ENCODE results near the gene KANSL3. TPM values are rescaled to one million over a fixed set of nuclear protein-coding genes. Genes with fewer than 3 reads are reported as not detected.

KANSL3 gene
- polyA plus RNA-seq, 1 donor (not counting 4 experiments of a cell fraction or from before 2014, with no cell fraction given) = 11.4 TPM

DNA sequence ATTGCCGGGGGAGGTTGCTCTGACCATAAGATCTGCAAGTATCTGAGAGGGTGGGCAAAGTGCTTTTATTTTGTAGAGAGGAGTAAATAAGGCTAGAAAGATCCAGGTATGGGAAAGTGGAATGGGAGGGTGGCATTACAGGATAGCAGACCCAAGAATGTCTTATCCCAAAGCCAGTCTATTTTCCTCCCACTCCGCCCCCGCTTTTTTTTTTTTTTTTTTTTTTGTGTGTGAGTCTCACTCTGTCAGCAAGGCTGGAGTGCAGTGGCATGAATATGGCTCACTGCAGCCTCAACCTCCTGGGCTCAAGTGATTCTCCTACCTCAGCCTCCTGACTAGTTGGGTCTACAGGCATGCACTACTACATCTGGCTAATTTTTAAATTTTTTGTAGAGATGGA is 70.0 kb downstream of the KANSL3 start:
- dilution Hi-C loops (cut with MboI; ENCODE audit: extremely low pct_ligation_motif_present, low sequenced_read_pairs) = no loop called here
- H3K27ac ChIP-seq (ENCODE audit: control insufficient read depth, insufficient read depth, low read length) = no peak overlapping the region
- no peak for FAIRE-seq

DNA sequence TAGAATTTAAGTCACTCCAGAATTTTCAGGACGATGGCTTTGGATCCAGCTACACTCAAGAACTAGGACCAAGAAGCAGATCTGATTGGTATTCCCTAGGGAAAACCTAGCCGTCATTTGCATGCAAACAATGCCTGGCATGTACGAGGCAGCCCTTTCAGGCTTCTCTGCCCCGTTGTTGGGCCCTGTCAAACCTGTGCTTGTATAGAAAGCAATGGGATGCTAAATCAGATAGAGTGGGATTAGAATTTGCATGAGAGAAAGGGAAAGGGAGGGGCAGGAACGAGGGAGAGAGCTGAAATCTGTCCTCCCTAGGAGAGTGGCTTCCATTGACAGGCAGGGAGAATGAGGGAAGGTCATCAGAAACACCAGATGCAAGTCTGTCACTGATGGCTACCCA is 73.0 kb downstream of the KANSL3 start:
- H3K27me3 ChIP-seq (ENCODE audit: control insufficient read depth, extremely low read depth, insufficient read depth, low read length) = no peaks in the 10 kb centered on the region
- no peaks in the 10 kb centered on the region for H4K20me1 ChIP-seq (ENCODE audit: control insufficient read depth, extremely low read depth, insufficient read depth, low read length)
- no peaks in the 10 kb centered on the region for H3K79me2 ChIP-seq (ENCODE audit: control insufficient read depth, insufficient read depth, low read length)
- H3K9ac ChIP-seq (ENCODE audit: control insufficient read depth, extremely low read depth, insufficient read depth, low read length) = no peak overlapping the region
- no peak overlapping the region for H3K4me2 ChIP-seq (ENCODE audit: control insufficient read depth, extremely low read depth, insufficient read depth, low read depth, low read length)
- dilution Hi-C loops (cut with MboI; ENCODE audit: extremely low pct_ligation_motif_present, low sequenced_read_pairs) = no loop called here
- FAIRE-seq (no peak), DNase-seq (ENCODE audit: low read depth, low spot score) (no peak)
- no peak overlapping the region for H3K27ac ChIP-seq (ENCODE audit: control insufficient read depth, insufficient read depth, low read length)
- no peaks in the 10 kb centered on the region for H3K9me3 ChIP-seq (ENCODE audit: control insufficient read depth, low read depth, low read length)
- no peak overlapping the region for H3K4me3 ChIP-seq (ENCODE audit: control insufficient read depth in 2 of 3, extremely low read depth in 1 of 3, insufficient read depth in 2 of 3, low read depth in 1 of 3, low read length in 3 of 3)
- no peaks in the 10 kb centered on the region for H3K9me1 ChIP-seq (ENCODE audit: control insufficient read depth, extremely low read depth, insufficient read depth, low read length)
- TF ChIP-seq, protein P1, sequence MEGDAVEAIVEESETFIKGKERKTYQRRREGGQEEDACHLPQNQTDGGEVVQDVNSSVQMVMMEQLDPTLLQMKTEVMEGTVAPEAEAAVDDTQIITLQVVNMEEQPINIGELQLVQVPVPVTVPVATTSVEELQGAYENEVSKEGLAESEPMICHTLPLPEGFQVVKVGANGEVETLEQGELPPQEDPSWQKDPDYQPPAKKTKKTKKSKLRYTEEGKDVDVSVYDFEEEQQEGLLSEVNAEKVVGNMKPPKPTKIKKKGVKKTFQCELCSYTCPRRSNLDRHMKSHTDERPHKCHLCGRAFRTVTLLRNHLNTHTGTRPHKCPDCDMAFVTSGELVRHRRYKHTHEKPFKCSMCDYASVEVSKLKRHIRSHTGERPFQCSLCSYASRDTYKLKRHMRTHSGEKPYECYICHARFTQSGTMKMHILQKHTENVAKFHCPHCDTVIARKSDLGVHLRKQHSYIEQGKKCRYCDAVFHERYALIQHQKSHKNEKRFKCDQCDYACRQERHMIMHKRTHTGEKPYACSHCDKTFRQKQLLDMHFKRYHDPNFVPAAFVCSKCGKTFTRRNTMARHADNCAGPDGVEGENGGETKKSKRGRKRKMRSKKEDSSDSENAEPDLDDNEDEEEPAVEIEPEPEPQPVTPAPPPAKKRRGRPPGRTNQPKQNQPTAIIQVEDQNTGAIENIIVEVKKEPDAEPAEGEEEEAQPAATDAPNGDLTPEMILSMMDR (optimal IDR thresholded peaks at IDR 0.05 in 1 of 3, IDR thresholded peaks at IDR 0.05 in 1 of 3, conservative IDR thresholded peaks at IDR 0.05 in 1 of 3; ENCODE audit: extremely low read depth in 1 of 3, insufficient read depth in 2 of 3, low read length in 3 of 3) = no peak
- no peak for TF ChIP-seq EZH2 (IDR thresholded peaks at IDR 0.05; ENCODE audit: low read length)
- no peaks in the 10 kb centered on the region for H3K36me3 ChIP-seq (ENCODE audit: control insufficient read depth in 2 of 2, extremely low read depth in 1 of 2, insufficient read depth in 2 of 2, low read length in 2 of 2)
- H2AFZ ChIP-seq (ENCODE audit: control insufficient read depth, low read length) = no peak overlapping the region
- no peaks in the 10 kb centered on the region for H3K4me1 ChIP-seq (ENCODE audit: control insufficient read depth, extremely low read depth, insufficient read depth, low read length)

More for the DNA sequence above, 70.0 kb downstream of the KANSL3 start:
- Histone ChIP-seq H3K27me3 (ENCODE audit: control insufficient read depth, extremely low read depth, insufficient read depth, low read length) (no peaks in the 10 kb centered on the region), H3K9me1 (ENCODE audit: control insufficient read depth, extremely low read depth, insufficient read depth, low read length) (no peaks in the 10 kb centered on the region), H3K4me1 (ENCODE audit: control insufficient read depth, extremely low read depth, insufficient read depth, low read length) (no peaks in the 10 kb centered on the region), H3K79me2 (ENCODE audit: control insufficient read depth, insufficient read depth, low read length) (no peaks in the 10 kb centered on the region), H3K4me3 (ENCODE audit: control insufficient read depth in 2 of 3, extremely low read depth in 1 of 3, insufficient read depth in 2 of 3, low read depth in 1 of 3, low read length in 3 of 3) (no peak overlapping the region), H3K36me3 (ENCODE audit: control insufficient read depth in 2 of 2, extremely low read depth in 1 of 2, insufficient read depth in 2 of 2, low read length in 2 of 2) (no peaks in the 10 kb centered on the region), H3K9me3 (ENCODE audit: control insufficient read depth, low read depth, low read length) (no peaks in the 10 kb centered on the region), H4K20me1 (ENCODE audit: control insufficient read depth, extremely low read depth, insufficient read depth, low read length) (no peaks in the 10 kb centered on the region), H2AFZ (ENCODE audit: control insufficient read depth, low read length) (no peak overlapping the region), H3K4me2 (ENCODE audit: control insufficient read depth, extremely low read depth, insufficient read depth, low read depth, low read length) (no peak overlapping the region), H3K9ac (ENCODE audit: control insufficient read depth, extremely low read depth, insufficient read depth, low read length) (no peak overlapping the region)
- TF ChIP-seq EZH2 (IDR thresholded peaks at IDR 0.05; ENCODE audit: low read length) = no peak
- TF ChIP-seq, protein P1 (optimal IDR thresholded peaks at IDR 0.05 in 1 of 3, IDR thresholded peaks at IDR 0.05 in 1 of 3, conservative IDR thresholded peaks at IDR 0.05 in 1 of 3; ENCODE audit: extremely low read depth in 1 of 3, insufficient read depth in 2 of 3, low read length in 3 of 3) = no peak
- no peak for DNase-seq (ENCODE audit: low read depth, low spot score)
